AG04450 (cell line): Measurements from ENCODE around the gene SPATA32. TPM values are rescaled to one million over a fixed set of nuclear protein-coding genes. Genes with fewer than 3 reads are reported as not detected.

ENCODE experiments used
- CTCF ChIA-PET: fragments of 300-600, 350-600 bp; formaldehyde crosslinking; extraction: SDS; loops from one replicate; lab custom pipeline; 2022; ENCODE audit warnings: antibody characterized with exemption, inconsistent platforms; lab: Charles Lee
- POLR2A ChIA-PET: fragments of 350-600 bp; formaldehyde crosslinking; extraction: SDS; loops from one replicate; lab custom pipeline; 2021; ENCODE audit warnings: antibody characterized with exemption, inconsistent platforms; lab: Yijun Ruan, JAX
- DNase-seq: peaks from one replicate; pipeline ENCODE4 v3.0.0-alpha.2; 2011; ENCODE audit warnings: low read depth, low spot score
- H3K27ac ChIP-seq: one replicate; pipeline ENCODE4 v1.5.1; 2012; ENCODE audit warnings: low read depth, low read length, control low read depth
- H3K27me3 ChIP-seq: one replicate; pipeline ENCODE4 v1.6.0; 2012; ENCODE audit warnings: low read length; ENCODE audit not compliant: control insufficient read depth, insufficient read depth
- H3K4me3 ChIP-seq: 2 replicates; pipeline ENCODE4 v1.5.1; 2011; ENCODE audit warnings: mild to moderate bottlenecking, low read depth, low read length, control low read depth
- H3K9me3 ChIP-seq: 2 replicates; pipeline ENCODE4 v1.5.1; 2012; ENCODE audit warnings: low read length; ENCODE audit not compliant: control insufficient read depth, insufficient read depth
- polyA plus RNA-seq: library from polyadenylated mRNA; depleted of rRNA; stranded (reverse); fragments of >200 nt; gene quantifications from 2 replicates; pipeline ENCODE4 v1.2.3, GENCODE V29; 2011
- TF ChIP-seq, protein P1 (sequence below): IDR thresholded peaks from 2 replicates; pipeline ENCODE4 v1.5.1; 2011; ENCODE audit warnings: low read depth, low read length, control low read depth, inconsistent platforms

SPATA32 gene
- polyA plus RNA-seq, 1 experiment = not detected

DNA sequence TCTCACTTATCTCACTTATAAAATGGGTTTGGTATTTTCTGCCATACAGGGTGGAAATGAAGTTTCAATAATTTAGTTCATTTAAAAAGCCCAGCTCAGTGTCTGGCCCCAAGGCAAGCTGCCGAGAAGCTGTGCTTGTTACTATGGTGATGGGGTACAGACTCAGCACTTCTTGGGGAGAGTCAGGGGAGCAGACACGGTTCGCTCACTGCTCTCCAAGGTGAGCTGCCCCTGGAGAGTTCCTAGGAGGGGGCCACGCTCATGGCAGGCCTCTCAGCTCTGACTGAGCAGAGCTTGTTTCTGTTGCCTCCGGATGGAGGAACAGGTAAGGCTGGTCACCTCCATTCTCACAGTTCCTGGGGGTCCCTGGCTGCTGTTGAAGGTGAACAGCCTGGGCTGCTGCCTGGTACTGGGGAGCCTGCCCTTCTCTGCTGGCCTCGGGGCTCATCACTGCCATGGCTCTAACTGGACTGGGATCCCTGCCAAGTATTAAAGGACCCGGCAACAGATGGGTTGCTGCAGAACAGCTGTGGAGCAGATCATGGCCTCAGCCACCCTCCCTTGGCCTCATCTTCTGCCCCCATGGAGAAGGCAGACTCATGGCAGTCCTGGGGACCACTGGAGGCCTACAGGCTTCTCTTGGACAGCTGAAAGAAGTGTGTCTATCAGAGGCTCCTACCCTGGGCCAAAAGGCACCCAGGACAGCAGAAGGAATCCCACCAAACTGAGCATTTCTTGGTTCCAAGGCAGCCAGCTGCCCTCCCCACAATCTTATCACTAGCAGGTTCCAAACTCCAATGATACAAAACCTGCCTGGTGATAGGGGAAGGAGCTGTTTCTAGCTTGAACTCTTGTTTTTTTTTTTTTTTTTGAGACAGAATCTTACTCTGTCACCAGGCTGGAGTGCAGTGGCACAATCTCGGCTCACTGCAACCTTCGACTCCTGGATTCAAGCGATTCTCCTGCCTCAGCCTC, 25.9 kb upstream of the SPATA32 start:
- ChIA-PET POLR2A (interaction anchor here (0.6 to 0.9 kb wide), 2 partner anchors 11 to 82 kb away, joined by 3 to 6 read pairs; no protein-coding TSS in a partner anchor), CTCF (interaction anchor here (0.7 to 2.4 kb wide), 5 partner anchors 10 to 152 kb away, joined by 3 to 9 read pairs (median 4); partner anchors contain the start of gene ACBD4)
- no peak for DNase-seq
- no peak overlapping the region for H3K27ac ChIP-seq
- no peak overlapping the region for H3K4me3 ChIP-seq
- no peaks in the 10 kb centered on the region for H3K9me3 ChIP-seq
- TF ChIP-seq, protein P1, sequence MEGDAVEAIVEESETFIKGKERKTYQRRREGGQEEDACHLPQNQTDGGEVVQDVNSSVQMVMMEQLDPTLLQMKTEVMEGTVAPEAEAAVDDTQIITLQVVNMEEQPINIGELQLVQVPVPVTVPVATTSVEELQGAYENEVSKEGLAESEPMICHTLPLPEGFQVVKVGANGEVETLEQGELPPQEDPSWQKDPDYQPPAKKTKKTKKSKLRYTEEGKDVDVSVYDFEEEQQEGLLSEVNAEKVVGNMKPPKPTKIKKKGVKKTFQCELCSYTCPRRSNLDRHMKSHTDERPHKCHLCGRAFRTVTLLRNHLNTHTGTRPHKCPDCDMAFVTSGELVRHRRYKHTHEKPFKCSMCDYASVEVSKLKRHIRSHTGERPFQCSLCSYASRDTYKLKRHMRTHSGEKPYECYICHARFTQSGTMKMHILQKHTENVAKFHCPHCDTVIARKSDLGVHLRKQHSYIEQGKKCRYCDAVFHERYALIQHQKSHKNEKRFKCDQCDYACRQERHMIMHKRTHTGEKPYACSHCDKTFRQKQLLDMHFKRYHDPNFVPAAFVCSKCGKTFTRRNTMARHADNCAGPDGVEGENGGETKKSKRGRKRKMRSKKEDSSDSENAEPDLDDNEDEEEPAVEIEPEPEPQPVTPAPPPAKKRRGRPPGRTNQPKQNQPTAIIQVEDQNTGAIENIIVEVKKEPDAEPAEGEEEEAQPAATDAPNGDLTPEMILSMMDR = no peak
- no peaks in the 10 kb centered on the region for H3K27me3 ChIP-seq

DNA sequence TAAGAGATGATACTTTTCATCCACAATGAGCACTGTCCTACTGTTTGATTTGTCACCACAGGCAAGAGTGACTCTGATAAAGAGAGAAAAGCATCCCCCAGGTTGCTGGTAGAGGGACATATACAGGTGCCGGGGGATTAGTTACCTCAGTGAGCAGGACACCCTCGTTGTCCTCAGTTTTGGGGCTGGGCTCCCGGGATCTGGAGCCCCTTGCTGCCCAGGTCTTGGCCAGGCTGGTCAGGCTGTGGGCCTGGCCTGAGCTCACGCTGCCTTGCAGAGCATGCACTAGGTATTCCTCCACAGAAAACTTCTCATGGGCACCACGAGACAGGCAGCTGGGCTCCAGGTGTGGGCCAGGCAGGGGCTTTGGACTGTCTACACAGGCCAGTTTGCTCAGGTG, 24.4 kb upstream of the SPATA32 start:
- Histone ChIP-seq H3K4me3 (no peak overlapping the region), H3K9me3 (no peaks in the 10 kb centered on the region), H3K27ac (no peak overlapping the region), H3K27me3 (no peaks in the 10 kb centered on the region)
- DNase-seq = no peak
- TF ChIP-seq, protein P1 = no peak
- ChIA-PET POLR2A (interaction anchor here (0.6 kb wide), 1 partner anchor 1755 kb away, joined by 3 read pairs; no protein-coding TSS in a partner anchor), CTCF (interaction anchor here (1.3 to 2.4 kb wide), 2 partner anchors 9 to 98 kb away, joined by 6 to 9 read pairs; no protein-coding TSS in a partner anchor)

DNA sequence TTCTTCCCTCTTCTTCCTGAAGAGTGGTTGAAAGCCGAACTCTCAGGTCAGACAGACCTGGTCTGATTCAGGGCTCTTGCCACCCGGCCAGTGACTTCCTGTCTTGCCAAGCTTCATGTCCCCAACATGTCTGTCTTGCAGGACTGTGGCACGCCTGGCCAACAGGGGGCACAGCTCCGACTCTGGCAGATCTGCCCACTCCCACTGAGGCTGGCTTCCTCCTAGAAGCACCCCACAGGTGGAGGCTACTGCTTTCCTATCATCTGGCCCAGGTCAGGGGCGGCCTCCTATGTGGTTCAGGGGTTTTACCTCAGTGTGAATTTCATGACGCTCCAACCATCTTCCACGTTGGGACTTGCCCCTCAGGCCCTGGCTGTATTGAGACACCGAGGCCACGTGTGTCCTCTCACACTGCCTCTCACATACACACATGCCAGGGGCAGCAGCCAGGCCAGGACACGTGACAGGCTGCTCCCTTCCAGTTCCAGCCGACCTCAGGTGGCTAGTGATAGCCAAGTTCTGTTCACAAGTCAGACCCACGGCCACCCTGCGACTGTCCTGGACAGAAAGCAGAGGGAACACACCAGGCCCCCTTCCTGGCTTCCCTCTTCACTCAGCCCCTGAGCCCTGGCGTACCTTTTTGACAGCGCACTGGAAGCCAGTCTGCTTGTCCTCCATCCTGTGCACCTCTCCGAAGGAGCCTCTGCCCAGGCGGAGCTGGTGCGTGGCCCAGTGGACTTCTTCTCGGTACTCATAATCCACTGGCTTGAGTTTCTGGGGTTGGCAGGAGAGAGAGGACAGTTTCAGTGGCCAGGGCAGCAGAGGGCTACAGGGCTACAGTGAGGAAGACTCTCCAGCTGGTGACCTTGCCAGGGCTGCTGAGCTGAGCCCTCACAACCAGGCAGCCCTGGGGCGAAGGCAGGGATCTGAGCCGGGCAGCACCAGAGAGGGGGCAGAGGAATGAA, 22.6 kb upstream of the SPATA32 start:
- POLR2A ChIA-PET = no interaction called here
- CTCF ChIA-PET = interaction anchor here (0.6 to 2.0 kb wide), 4 partner anchors 7 to 142 kb away, joined by 3 to 9 read pairs (median 4); no protein-coding TSS in a partner anchor
- no peak overlapping the region for H3K27ac ChIP-seq
- TF ChIP-seq, protein P1 = peak; percentile 19; the same call in 1 of the 2 replicates
- no peak overlapping the region for H3K4me3 ChIP-seq
- no peaks in the 10 kb centered on the region for H3K9me3 ChIP-seq
- no peaks in the 10 kb centered on the region for H3K27me3 ChIP-seq
- no peak for DNase-seq

DNA sequence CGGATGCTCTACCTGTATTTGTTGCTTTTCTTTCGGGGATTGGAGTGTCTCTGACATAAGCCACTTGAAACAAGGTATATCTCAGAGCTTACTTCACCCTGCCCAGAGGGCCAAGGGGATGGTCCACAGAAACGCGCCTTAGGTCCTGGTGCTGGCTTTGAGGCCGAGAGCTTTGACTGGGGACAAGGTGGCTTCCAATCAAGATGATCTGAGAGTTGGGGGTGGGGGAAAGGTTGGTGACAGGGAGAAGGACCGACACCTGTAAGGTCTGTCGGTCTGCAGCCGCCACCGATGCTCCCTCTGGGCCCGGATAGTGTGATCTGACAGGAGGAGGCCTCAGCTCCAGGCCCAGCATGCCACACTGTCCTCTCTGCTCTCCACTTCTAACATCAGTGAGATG, 21.8 kb upstream of the SPATA32 start:
- Histone ChIP-seq H3K9me3 (no peaks in the 10 kb centered on the region), H3K4me3 (no peak overlapping the region), H3K27ac (peak overlapping the region; percentile 77), H3K27me3 (no peaks in the 10 kb centered on the region)
- ChIA-PET CTCF (interaction anchor here (0.6 to 2.0 kb wide), 3 partner anchors 43 to 142 kb away, joined by 3 to 9 read pairs (median 3); no protein-coding TSS in a partner anchor), POLR2A (interaction anchor here (1.2 to 1.3 kb wide), 2 partner anchors 18 to 33 kb away, joined by 3 to 12 read pairs; partner anchors contain the start of gene MAP3K14)
- no peak for DNase-seq
- TF ChIP-seq, protein P1 = no peak
